ENCODE results near the gene OCLN.

GRCh38 chr5:69492923-69493395 is 369 bp downstream of the OCLN start:
- TF ChIP-seq, protein P1, sequence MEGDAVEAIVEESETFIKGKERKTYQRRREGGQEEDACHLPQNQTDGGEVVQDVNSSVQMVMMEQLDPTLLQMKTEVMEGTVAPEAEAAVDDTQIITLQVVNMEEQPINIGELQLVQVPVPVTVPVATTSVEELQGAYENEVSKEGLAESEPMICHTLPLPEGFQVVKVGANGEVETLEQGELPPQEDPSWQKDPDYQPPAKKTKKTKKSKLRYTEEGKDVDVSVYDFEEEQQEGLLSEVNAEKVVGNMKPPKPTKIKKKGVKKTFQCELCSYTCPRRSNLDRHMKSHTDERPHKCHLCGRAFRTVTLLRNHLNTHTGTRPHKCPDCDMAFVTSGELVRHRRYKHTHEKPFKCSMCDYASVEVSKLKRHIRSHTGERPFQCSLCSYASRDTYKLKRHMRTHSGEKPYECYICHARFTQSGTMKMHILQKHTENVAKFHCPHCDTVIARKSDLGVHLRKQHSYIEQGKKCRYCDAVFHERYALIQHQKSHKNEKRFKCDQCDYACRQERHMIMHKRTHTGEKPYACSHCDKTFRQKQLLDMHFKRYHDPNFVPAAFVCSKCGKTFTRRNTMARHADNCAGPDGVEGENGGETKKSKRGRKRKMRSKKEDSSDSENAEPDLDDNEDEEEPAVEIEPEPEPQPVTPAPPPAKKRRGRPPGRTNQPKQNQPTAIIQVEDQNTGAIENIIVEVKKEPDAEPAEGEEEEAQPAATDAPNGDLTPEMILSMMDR (IDR thresholded peaks at IDR 0.05; ENCODE audit: insufficient read depth, low read length), result no peak
- TF ChIP-seq POLR2AphosphoS5 (IDR thresholded peaks at IDR 0.05; ENCODE audit: low read depth) (no peak), SPI1 (IDR thresholded peaks at IDR 0.05; ENCODE audit: borderline replicate concordance, low read depth) (no peak), GABPA (IDR thresholded peaks at IDR 0.05; ENCODE audit: low read depth) (no peak)

Data from HL-60 (cell line).